VCaP (cell line): ENCODE measurements around the gene ADGRV1.

Experiments
- H3K27ac ChIP-seq: fragments of 450-650 bp; 2 replicates; pipeline ENCODE4 v1.5.1; 2017
- TF ChIP-seq, protein P1 (sequence below): fragments of 450-650 bp; conservative IDR thresholded peaks from 2 replicates; pipeline ENCODE4 v1.5.1; 2017; ENCODE audit warnings: mild to moderate bottlenecking, moderate library complexity

Gene ADGRV1

DNA sequence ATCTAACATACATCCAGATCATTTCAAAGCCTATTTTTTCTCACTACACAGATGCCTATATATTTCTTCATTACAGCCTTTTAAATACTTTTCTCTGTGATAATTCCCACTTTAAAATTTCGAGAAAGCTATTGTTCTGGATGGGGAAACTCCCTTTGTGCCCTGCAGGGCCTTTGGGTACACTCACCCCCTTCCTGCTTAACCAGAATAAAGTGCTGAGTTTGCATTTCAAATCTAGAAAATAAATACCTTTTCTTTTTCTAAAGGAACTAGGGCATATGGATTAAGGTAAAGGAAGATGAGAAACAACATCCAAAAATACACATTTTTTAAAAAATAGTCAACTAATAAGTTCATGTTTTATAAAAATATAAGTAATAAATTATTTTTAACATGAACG is 323.9 kb downstream of the ADGRV1 start:
- TF ChIP-seq, protein P1, sequence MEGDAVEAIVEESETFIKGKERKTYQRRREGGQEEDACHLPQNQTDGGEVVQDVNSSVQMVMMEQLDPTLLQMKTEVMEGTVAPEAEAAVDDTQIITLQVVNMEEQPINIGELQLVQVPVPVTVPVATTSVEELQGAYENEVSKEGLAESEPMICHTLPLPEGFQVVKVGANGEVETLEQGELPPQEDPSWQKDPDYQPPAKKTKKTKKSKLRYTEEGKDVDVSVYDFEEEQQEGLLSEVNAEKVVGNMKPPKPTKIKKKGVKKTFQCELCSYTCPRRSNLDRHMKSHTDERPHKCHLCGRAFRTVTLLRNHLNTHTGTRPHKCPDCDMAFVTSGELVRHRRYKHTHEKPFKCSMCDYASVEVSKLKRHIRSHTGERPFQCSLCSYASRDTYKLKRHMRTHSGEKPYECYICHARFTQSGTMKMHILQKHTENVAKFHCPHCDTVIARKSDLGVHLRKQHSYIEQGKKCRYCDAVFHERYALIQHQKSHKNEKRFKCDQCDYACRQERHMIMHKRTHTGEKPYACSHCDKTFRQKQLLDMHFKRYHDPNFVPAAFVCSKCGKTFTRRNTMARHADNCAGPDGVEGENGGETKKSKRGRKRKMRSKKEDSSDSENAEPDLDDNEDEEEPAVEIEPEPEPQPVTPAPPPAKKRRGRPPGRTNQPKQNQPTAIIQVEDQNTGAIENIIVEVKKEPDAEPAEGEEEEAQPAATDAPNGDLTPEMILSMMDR, result no peak
- H3K27ac ChIP-seq, result no peak overlapping the region

DNA sequence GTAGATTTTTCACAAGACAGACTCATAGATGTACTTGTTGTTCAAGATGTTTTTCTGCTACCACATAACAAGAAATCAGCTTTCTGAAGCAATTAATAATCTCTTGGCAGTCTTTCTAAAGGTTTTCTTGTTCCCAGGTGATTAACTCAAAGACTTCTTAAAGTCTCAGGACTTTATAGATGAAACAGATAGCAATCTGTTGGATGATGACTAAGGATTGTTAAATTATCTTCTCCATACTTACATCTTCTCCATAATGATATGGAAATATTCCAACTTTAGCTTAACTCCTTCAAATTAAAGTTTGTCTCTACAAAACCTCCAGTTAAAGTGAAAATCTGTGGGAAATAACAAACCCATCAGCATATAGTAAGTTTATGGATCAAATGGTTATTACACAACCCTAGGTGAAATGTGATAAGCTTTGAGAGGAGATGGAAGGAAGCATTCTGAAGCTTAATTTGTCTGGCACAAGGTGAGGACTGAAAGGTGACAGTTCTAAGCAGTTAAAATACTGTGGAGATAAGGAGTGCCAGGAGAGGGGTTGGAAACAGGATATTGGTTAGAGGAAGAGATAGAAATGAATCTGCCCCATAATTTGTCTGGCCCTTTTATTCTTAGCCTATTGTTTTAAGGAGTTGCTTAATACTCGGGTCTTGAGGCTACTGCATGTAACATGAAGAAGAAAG is 326.7 kb downstream of the ADGRV1 start:
- H3K27ac ChIP-seq, result no peak overlapping the region
- TF ChIP-seq, protein P1, result no peak

GRCh38 chr5:90886381-90886780 is 327.8 kb downstream of the ADGRV1 start:
- no peak overlapping the region for H3K27ac ChIP-seq
- TF ChIP-seq, protein P1, result no peak

- TF ChIP-seq, protein P1, result no peak
Measured at GRCh38 chr5:90888511-90889324, 330.1 kb downstream of the ADGRV1 start.

GRCh38 chr5:90889325-90889600 is 330.7 kb downstream of the ADGRV1 start:
- H3K27ac ChIP-seq, result no peak overlapping the region
- TF ChIP-seq, protein P1, result no peak

More at GRCh38 chr5:90888511-90889324, 330.1 kb downstream of the ADGRV1 start:
- H3K27ac ChIP-seq, result no peak overlapping the region

- H3K27ac ChIP-seq, result no peak overlapping the region
- TF ChIP-seq, protein P1, result no peak
Measured at GRCh38 chr5:90890180-90890579, 331.6 kb downstream of the ADGRV1 start.

DNA sequence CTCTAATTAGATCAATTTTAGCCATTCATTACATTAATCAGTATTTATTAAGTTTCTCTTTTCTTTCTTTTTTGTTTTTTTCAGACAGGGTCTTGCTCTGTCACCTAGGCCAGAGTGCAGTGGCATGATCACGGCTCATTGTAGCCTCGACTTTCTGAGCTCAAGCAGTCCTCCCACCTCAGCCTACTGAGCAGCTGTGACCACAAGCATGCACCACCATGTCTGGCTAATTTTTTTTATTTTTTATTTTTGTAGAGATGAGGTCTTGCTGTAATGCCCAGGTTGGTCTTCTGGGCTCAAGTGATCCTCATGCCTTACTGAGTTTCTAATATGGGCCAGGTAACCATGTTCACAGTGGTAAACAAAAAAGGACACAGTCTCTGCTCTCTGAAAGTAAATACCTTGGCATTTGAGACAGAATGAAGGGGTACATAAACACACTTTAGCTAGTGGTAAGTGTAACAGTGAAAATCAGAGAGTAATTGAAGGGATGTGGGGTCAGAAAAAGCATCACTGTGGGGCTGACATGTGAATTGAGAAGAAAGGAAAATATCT is 336.3 kb downstream of the ADGRV1 start:
- TF ChIP-seq, protein P1, result no peak
- H3K27ac ChIP-seq, result peak overlapping the region; percentile 63
